HCT116 (cell line): ENCODE results near the gene NAT10. TPM values are rescaled to one million over a fixed set of nuclear protein-coding genes. Genes with fewer than 3 reads are reported as not detected.

Experiments used
- POLR2A ChIP-seq: IDR thresholded peaks from 2 replicates; pipeline ENCODE4 v1.7.0; 2011; ENCODE audit warnings: borderline replicate concordance; ENCODE audit not compliant: insufficient read depth, insufficient read length; ENCODE audit errors: extremely low read depth
- ZFX ChIP-seq: fragments of 450-650 bp; IDR thresholded peaks from 2 replicates; pipeline ENCODE4 v1.6.1; 2017
- ZNF274 ChIP-seq: fragments of 200-500 bp; sonication (Bioruptor generic); IDR thresholded peaks from 2 replicates; pipeline ENCODE4 v1.6.1; 2014; ENCODE audit warnings: mild to moderate bottlenecking, low read depth, low read length, inconsistent platforms
- total RNA-seq: library from RNA; stranded (reverse); gene quantifications from one replicate; pipeline ENCODE4 v1.2.1, GENCODE V29; 2021; ENCODE audit not compliant: unreplicated experiment
- TF ChIP-seq, protein P1 (sequence below): IDR thresholded peaks from 2 replicates; pipeline ENCODE4 v1.6.1; 2012; ENCODE audit warnings: low read depth
- TF ChIP-seq, protein P2 (sequence below): IDR thresholded peaks from 2 replicates; pipeline ENCODE4 v1.6.1; 2011; ENCODE audit warnings: mild to moderate bottlenecking, low read length, moderate library complexity; ENCODE audit not compliant: insufficient replicate concordance; ENCODE audit errors: extremely low read depth
- TF ChIP-seq, protein P3 (sequence below), 3 experiments: fragments of 200-600 bp in 1 of 3; sonication (generic) in 1 of 3; IDR thresholded peaks in 2 of 3; conservative IDR thresholded peaks in 1 of 3; 2 replicates each; pipeline ENCODE4 v1.5.1; 2012 to 2017; ENCODE audit warnings: low read depth in 2 of 3, low read length in 2 of 3, antibody characterized with exemption in 1 of 3, borderline replicate concordance in 1 of 3, control low read depth in 1 of 3, mild to moderate bottlenecking in 1 of 3, mixed read lengths in 1 of 3, mixed run types in 1 of 3, moderate library complexity in 1 of 3; ENCODE audit not compliant: insufficient read depth in 1 of 3

Gene NAT10
- total RNA-seq, 1 experiment from 2014 or later, result 101 TPM

DNA sequence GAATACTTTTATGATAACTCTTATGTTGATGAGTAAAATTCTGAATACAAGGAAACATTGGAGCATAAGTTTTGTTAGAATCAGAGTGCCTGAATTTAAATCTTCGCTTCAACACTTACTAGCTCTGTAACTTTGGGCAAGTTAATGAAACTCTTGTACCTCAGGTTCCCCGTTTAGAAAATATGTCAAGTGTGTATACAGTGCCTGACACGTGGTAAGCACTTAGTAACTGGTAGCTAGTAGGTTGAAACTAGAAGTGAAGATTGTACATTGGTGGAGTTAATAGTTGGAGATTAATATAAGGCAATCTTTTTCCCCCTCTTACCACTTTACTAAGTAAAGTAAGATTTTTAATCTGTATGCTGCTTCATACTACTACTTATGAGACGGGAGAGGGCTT lies 24.8 kb upstream of the NAT10 start (continued):
- TF ChIP-seq, protein P1, sequence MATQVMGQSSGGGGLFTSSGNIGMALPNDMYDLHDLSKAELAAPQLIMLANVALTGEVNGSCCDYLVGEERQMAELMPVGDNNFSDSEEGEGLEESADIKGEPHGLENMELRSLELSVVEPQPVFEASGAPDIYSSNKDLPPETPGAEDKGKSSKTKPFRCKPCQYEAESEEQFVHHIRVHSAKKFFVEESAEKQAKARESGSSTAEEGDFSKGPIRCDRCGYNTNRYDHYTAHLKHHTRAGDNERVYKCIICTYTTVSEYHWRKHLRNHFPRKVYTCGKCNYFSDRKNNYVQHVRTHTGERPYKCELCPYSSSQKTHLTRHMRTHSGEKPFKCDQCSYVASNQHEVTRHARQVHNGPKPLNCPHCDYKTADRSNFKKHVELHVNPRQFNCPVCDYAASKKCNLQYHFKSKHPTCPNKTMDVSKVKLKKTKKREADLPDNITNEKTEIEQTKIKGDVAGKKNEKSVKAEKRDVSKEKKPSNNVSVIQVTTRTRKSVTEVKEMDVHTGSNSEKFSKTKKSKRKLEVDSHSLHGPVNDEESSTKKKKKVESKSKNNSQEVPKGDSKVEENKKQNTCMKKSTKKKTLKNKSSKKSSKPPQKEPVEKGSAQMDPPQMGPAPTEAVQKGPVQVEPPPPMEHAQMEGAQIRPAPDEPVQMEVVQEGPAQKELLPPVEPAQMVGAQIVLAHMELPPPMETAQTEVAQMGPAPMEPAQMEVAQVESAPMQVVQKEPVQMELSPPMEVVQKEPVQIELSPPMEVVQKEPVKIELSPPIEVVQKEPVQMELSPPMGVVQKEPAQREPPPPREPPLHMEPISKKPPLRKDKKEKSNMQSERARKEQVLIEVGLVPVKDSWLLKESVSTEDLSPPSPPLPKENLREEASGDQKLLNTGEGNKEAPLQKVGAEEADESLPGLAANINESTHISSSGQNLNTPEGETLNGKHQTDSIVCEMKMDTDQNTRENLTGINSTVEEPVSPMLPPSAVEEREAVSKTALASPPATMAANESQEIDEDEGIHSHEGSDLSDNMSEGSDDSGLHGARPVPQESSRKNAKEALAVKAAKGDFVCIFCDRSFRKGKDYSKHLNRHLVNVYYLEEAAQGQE, result no peak
- no peak for TF ChIP-seq ZNF274
- TF ChIP-seq, protein P2, sequence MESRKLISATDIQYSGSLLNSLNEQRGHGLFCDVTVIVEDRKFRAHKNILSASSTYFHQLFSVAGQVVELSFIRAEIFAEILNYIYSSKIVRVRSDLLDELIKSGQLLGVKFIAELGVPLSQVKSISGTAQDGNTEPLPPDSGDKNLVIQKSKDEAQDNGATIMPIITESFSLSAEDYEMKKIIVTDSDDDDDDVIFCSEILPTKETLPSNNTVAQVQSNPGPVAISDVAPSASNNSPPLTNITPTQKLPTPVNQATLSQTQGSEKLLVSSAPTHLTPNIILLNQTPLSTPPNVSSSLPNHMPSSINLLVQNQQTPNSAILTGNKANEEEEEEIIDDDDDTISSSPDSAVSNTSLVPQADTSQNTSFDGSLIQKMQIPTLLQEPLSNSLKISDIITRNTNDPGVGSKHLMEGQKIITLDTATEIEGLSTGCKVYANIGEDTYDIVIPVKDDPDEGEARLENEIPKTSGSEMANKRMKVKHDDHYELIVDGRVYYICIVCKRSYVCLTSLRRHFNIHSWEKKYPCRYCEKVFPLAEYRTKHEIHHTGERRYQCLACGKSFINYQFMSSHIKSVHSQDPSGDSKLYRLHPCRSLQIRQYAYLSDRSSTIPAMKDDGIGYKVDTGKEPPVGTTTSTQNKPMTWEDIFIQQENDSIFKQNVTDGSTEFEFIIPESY, result no peak
- TF ChIP-seq, protein P3, sequence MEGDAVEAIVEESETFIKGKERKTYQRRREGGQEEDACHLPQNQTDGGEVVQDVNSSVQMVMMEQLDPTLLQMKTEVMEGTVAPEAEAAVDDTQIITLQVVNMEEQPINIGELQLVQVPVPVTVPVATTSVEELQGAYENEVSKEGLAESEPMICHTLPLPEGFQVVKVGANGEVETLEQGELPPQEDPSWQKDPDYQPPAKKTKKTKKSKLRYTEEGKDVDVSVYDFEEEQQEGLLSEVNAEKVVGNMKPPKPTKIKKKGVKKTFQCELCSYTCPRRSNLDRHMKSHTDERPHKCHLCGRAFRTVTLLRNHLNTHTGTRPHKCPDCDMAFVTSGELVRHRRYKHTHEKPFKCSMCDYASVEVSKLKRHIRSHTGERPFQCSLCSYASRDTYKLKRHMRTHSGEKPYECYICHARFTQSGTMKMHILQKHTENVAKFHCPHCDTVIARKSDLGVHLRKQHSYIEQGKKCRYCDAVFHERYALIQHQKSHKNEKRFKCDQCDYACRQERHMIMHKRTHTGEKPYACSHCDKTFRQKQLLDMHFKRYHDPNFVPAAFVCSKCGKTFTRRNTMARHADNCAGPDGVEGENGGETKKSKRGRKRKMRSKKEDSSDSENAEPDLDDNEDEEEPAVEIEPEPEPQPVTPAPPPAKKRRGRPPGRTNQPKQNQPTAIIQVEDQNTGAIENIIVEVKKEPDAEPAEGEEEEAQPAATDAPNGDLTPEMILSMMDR (IDR thresholded peaks at IDR 0.05 in 2 of 3, conservative IDR thresholded peaks at IDR 0.05 in 1 of 3; ENCODE audit: borderline replicate concordance in 1 of 3, insufficient read depth in 1 of 3, low read depth in 2 of 3, low read length in 2 of 3), result no peak
- no peak for TF ChIP-seq ZFX
- TF ChIP-seq POLR2A, result no peak
- TF ChIP-seq, all 23 proteins: peak for 0
